Heart right ventricle (tissue), 16 donors: ENCODE measurements around the gene DPF3. TPM values are rescaled to one million over a fixed set of nuclear protein-coding genes. Genes with fewer than 3 reads are reported as not detected.

Experiments
- ATAC-seq, 8 donors: fragments of 200-7000 bp; cut with Tn5 transposase; one replicate each; pipeline ENCODE4 v1.9.1; 2020; ENCODE audit warnings: mild to moderate bottlenecking in 8 of 8, moderate library complexity in 8 of 8, moderate number of reproducible peaks in 1 of 8
- DNase-seq, 2 donors: peaks; one replicate each; pipeline ENCODE4 v3.0.0-alpha.2; 2020
- H3K27ac ChIP-seq, 10 donors: fragments of 200-600 bp; sonication (generic) in 2 of 10; one replicate each; pipeline versions ENCODE4 v1.5.0 to v1.8.0; 2020 to 2022; ENCODE audit warnings: mild to moderate bottlenecking in 3 of 10
- H3K27me3 ChIP-seq, 7 donors: fragments of 200-600 bp; one replicate each; pipeline ENCODE4 v1.8.0; 2021 to 2022; ENCODE audit warnings: mild to moderate bottlenecking in 2 of 7
- H3K36me3 ChIP-seq, 9 donors: fragments of 200-600 bp; sonication (generic) in 1 of 9; one replicate each; pipeline versions ENCODE4 v1.5.0 to v1.8.0; 2020 to 2022; ENCODE audit warnings: mild to moderate bottlenecking in 2 of 9
- H3K4me1 ChIP-seq, 9 donors: fragments of 200-600 bp; sonication (generic) in 1 of 9; one replicate each; pipeline versions ENCODE4 v1.5.0 to v1.8.0; 2020 to 2022; ENCODE audit warnings: mild to moderate bottlenecking in 4 of 9
- H3K4me3 ChIP-seq, 10 donors: fragments of 200-600 bp; sonication (generic) in 2 of 10; one replicate each; pipeline versions ENCODE4 v1.5.0 to v1.8.0; 2020 to 2022; ENCODE audit warnings: mild to moderate bottlenecking in 7 of 10, moderate library complexity in 2 of 10
- H3K9me3 ChIP-seq, 11 donors: fragments of 200-600 bp in 10 of 11; sonication (generic) in 2 of 11; one replicate each; pipeline versions ENCODE4 v1.5.0 to v1.8.0; 2013 to 2022; ENCODE audit warnings: mild to moderate bottlenecking in 2 of 11, control low read depth in 1 of 11, moderate library complexity in 1 of 11
- WGBS, 2 donors: extraction: QIAGEN DNeasy Blood & Tissue Kit; methylation state at CpG; one replicate each; pipeline ENCODE4 v1.1.7; 2013; ENCODE audit warnings: inconsistent platforms in 1 of 2; 5-methylcytosine and 5-hydroxymethylcytosine counted together
- intact Hi-C, 10 donors: fragments of 100-400 bp; cut with DNase I; formaldehyde crosslinking; loops; one replicate each; pipeline versions ENCODE4 v1.11.1 to v1.14.2; 2022
- polyA plus RNA-seq, 2 donors: library from polyadenylated mRNA; stranded (reverse); fragments of 200-250 nt; gene quantifications; one replicate each; pipeline ENCODE4 v1.2.3, GENCODE V29; 2013
- total RNA-seq, 10 donors: library from RNA; stranded (reverse); fragmentation: NEBNext Ultra II Directional in 3 of 10; extraction: Animal tissue kit (Norgen Biotek cat#: 25700) in 3 of 10; gene quantifications; one replicate each; pipeline versions ENCODE4 v1.2.1 to v1.2.4, GENCODE V29; 2021 to 2023
- TF ChIP-seq, protein P1 (sequence below), 9 donors: fragments of 200-600 bp; sonication (generic) in 2 of 9; IDR thresholded peaks; one replicate each; pipeline versions ENCODE4 v1.5.0 to v1.8.0; 2021 to 2022; ENCODE audit warnings: antibody characterized with exemption in 9 of 9, mild to moderate bottlenecking in 5 of 9, moderate library complexity in 1 of 9
- donor health status: Arrhythmogenic right ventricular cardiomyopathy.
- donor health status: ischemic (EF 13 %, LVEDD 7.1; RV severe dilation, severe dysfunction).
- donor health status: healthy with polysubstance abuse.
- donor health status: DM: no; HTN: yes; CAD: no.
- donor health status: DM: no; HTN: no; CAD: no.
- donor health status: ischemic (EF 25% LVEDD 6.9; RV normal size, moderate dysfunction).
- donor health status: ischemic (EF 25% LVEDD 5.7; RV mildly dilated, moderate dysfunction).
- donor health status: healthy.
- donor health status: DM: yes; HTN: yes; CAD: no.
- donor health status: Ischemic cardiomyopathy.
- donor health status: ischemic (EF 35%, LVEDD 5.7; RV mildly dilated, moderate dysfunction).
- donor health status: nonischemic (EF 11% LVEDD 7.7; RV severe dilation, severe dysfunction).
- donor health status: DM: yes; HTN: yes; CAD: no.
- donor health status: PGD.
- donor health status: ischemic (EF 29% LVEDD 5.4; RV normal size, mild dysfunction).
- donor health status: nonischemic (EF 23%, LVEDD 6.1; RV moderate dilation, normal function).

DPF3 gene
- total and polyA plus RNA-seq, 12 donors: 3.8 to 52.3 (median 35.6) TPM

DNA sequence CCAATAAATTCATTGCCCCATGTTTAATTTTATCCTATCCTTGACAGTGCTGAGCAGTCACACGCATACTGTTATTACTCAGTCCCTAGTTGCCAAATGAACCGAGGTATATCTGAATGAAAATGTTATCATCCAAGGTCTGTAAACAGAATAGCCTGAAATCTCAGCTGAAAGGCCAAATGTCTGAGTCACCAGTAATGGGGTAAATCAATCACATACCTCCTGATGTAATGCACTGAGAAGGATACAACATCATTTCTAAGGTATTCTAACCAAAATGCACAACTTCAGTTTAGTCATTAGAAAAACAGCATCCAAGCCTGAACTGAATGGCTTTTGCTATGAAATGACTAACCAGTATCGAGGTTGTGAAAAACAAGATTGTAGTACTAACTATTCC is 228.6 kb downstream of the DPF3 start:
- intact Hi-C loops: no loop called here
- H3K36me3 ChIP-seq: peaks cover 0 to 25% (median 0%) of the 10 kb centered on the region in 9 donors
- ATAC-seq: peak in 2 of 8 donors; percentile 27 to 68
- TF ChIP-seq, protein P1, sequence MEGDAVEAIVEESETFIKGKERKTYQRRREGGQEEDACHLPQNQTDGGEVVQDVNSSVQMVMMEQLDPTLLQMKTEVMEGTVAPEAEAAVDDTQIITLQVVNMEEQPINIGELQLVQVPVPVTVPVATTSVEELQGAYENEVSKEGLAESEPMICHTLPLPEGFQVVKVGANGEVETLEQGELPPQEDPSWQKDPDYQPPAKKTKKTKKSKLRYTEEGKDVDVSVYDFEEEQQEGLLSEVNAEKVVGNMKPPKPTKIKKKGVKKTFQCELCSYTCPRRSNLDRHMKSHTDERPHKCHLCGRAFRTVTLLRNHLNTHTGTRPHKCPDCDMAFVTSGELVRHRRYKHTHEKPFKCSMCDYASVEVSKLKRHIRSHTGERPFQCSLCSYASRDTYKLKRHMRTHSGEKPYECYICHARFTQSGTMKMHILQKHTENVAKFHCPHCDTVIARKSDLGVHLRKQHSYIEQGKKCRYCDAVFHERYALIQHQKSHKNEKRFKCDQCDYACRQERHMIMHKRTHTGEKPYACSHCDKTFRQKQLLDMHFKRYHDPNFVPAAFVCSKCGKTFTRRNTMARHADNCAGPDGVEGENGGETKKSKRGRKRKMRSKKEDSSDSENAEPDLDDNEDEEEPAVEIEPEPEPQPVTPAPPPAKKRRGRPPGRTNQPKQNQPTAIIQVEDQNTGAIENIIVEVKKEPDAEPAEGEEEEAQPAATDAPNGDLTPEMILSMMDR (IDR thresholded peaks at IDR 0.05): no peak
- DNase-seq: no peak
- H3K9me3 ChIP-seq: no peaks in the 10 kb centered on the region
- WGBS, 2 donors: 48 to 62% methylated on average over 3 of the region's 3 CpGs
- H3K27me3 ChIP-seq: no peaks in the 10 kb centered on the region
- H3K4me3 ChIP-seq: no peak overlapping the region
- H3K4me1 ChIP-seq: peaks cover 0 to 28% (median 8%) of the 10 kb centered on the region in 9 donors
- H3K27ac ChIP-seq: peak overlapping the region in 2 of 10 donors; percentile 19 to 21

DNA sequence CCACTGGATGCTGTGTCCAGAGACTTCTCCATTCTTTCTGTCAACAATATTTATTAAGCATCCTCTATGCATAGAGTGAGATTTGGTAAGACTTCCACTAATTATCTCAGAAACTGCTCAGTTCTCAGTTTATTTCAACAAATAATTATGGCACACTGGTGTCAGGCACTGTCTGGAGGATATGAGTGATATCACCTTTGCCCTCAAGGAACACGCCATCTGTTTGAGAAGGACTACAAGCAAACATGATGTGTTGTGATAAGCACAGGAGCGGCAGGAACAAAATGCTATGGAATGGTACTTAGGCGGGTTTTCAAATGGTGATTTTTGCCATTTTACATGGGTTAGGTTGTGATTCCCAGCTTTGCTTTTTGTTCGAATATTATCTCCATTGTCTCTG is 229.2 kb downstream of the DPF3 start:
- Histone ChIP-seq H3K27ac (peak overlapping the region in 1 of 10 donors; percentile 19), H3K36me3 (peaks cover 0 to 26% (median 0%) of the 10 kb centered on the region in 9 donors), H3K4me1 (peaks cover 0 to 28% (median 8%) of the 10 kb centered on the region in 9 donors), H3K9me3 (no peaks in the 10 kb centered on the region), H3K4me3 (no peak overlapping the region), H3K27me3 (no peaks in the 10 kb centered on the region)
- 92 to 93% methylated on average over 4 of the region's 4 CpGs for WGBS, 2 donors
- TF ChIP-seq, protein P1 (IDR thresholded peaks at IDR 0.05): no peak
- no peak for DNase-seq
- no peak for ATAC-seq
- intact Hi-C loops: no loop called here

DNA sequence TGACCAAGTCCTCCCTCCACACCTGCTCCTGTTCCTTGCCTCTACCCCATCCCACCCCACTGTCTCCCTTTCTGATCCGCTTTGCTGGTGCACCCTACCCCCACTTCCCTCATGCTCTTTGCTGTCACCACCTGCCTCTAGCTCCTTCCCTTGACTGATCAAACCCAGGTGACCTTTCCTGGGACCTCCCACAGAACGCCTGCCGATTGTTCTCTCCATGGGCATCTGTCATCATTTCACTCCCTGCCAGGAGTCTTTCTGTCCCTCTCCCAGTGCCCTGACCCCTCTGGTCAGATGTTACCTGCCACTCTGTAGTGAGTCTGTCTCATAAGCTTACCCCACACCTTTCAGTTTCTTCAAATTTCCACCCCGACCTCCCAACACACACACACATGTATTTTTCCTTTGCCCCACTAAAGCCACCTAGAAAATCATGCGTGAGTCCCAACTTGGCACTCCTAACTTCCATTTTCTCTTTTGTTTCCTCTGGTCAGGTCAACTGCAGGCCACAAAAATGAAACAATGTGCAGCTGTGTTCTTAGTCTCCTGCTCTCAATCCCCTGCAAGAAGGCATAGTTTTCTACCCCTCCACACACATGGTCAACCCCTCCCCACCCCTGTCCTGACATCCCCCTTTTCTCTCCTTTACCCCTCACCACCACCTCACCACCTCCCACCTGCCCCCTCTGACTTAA is 229.8 kb downstream of the DPF3 start:
- ATAC-seq (peak in 4 of 8 donors; percentile 7 to 44 (median 35)), DNase-seq (no peak)
- H3K36me3 ChIP-seq: peaks cover 0 to 21% (median 0%) of the 10 kb centered on the region in 9 donors
- TF ChIP-seq, protein P1 (IDR thresholded peaks at IDR 0.05): no peak
- no peaks in the 10 kb centered on the region for H3K9me3 ChIP-seq
- intact Hi-C loops: no loop called here
- H3K4me3 ChIP-seq: no peak overlapping the region
- peak overlapping the region in 2 of 10 donors; percentile 19 to 28 for H3K27ac ChIP-seq
- WGBS, 2 donors: 53 to 56% methylated on average over 5 of the region's 5 CpGs
- no peaks in the 10 kb centered on the region for H3K27me3 ChIP-seq
- H3K4me1 ChIP-seq: peaks cover 0 to 28% (median 8%) of the 10 kb centered on the region in 9 donors

DNA sequence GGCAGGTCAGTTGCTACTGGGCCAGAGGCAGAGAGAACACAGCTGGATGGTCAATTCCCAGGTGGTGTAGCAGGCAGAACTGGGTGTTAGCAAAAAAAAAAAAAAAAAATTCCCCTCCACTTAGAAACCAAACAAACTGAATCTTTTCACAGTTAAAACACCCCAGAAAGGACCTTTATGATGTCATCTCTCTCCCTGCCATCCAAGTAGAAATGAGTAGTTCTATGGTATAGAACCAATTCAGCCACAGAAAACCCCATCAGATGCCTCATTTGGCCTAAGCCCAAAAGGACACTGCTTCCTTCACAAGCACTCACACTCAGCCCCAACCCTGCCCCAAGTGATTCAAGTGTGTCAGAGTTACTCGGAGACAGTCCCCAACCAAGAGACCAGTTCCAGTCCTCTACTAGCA is 230.8 kb downstream of the DPF3 start:
- intact Hi-C loops: no loop called here
- DNase-seq (no peak), ATAC-seq (no peak)
- peaks cover 0 to 28% (median 8%) of the 10 kb centered on the region in 9 donors for H3K4me1 ChIP-seq
- H3K27ac ChIP-seq: no peak overlapping the region
- no peaks in the 10 kb centered on the region for H3K27me3 ChIP-seq
- H3K9me3 ChIP-seq: no peaks in the 10 kb centered on the region
- TF ChIP-seq, protein P1 (IDR thresholded peaks at IDR 0.05): no peak
- 79 to 94% methylated on average over 1 of the region's 1 CpG for WGBS, 2 donors
- H3K36me3 ChIP-seq: peaks cover 0 to 21% (median 0%) of the 10 kb centered on the region in 9 donors
- no peak overlapping the region for H3K4me3 ChIP-seq
